HG02870 (cell line): ENCODE data around the gene LKAAEAR1.
"Not testable (repeated sequence)": the region's sequence is repeated elsewhere in the genome, so short reads cannot be mapped to it uniquely, and the experiment has no call there.

Experiments
- ATAC-seq: cut with Tn5 transposase; IDR thresholded peaks from one replicate; pipeline ENCODE4 v1.9.1; 2021; ENCODE audit warnings: mild to moderate bottlenecking, moderate library complexity; ENCODE audit not compliant: unreplicated experiment

Gene LKAAEAR1

GRCh38 chr20:64099880-64100565, 15.8 kb upstream of the LKAAEAR1 start:
- ATAC-seq = no peak

- ATAC-seq = no peak
Measured at GRCh38 chr20:64099086-64099786, 15.0 kb upstream of the LKAAEAR1 start.

- no peak for ATAC-seq
Measured at GRCh38 chr20:64098471-64099013, 14.3 kb upstream of the LKAAEAR1 start.

- ATAC-seq = no peak
Measured at GRCh38 chr20:64096535-64096934, 12.3 kb upstream of the LKAAEAR1 start.

- ATAC-seq = no peak
Measured at GRCh38 chr20:64095927-64096326, 11.7 kb upstream of the LKAAEAR1 start.

- ATAC-seq = no peak
Measured at GRCh38 chr20:64095455-64095854, 11.3 kb upstream of the LKAAEAR1 start.

- ATAC-seq = no peak
Measured at GRCh38 chr20:64093013-64093503, 8.9 kb upstream of the LKAAEAR1 start.

- ATAC-seq = no peak
Measured at GRCh38 chr20:64092258-64093012, 8.2 kb upstream of the LKAAEAR1 start.

GRCh38 chr20:64091770-64092169, 7.6 kb upstream of the LKAAEAR1 start:
- ATAC-seq = no peak

- no peak for ATAC-seq
Measured at GRCh38 chr20:64091340-64091739, 7.1 kb upstream of the LKAAEAR1 start.

GRCh38 chr20:64090165-64090564, 6.0 kb upstream of the LKAAEAR1 start:
- no peak for ATAC-seq

GRCh38 chr20:64088586-64088985, 4.4 kb upstream of the LKAAEAR1 start:
- not testable (repeated sequence) for ATAC-seq

- not testable (repeated sequence) for ATAC-seq
Measured at GRCh38 chr20:64087226-64087825, 3.1 kb upstream of the LKAAEAR1 start.

- no peak for ATAC-seq
Measured at GRCh38 chr20:64086801-64087200, 2.6 kb upstream of the LKAAEAR1 start.

GRCh38 chr20:64084685-64085152, 521 bp upstream of the LKAAEAR1 start:
- ATAC-seq = no peak

GRCh38 chr20:64083378-64083803, 807 bp downstream of the LKAAEAR1 start:
- ATAC-seq = no peak

GRCh38 chr20:64082820-64083377, 1.3 kb downstream of the LKAAEAR1 start:
- ATAC-seq = no peak

GRCh38 chr20:64082126-64082731, 2.0 kb downstream of the LKAAEAR1 start:
- no peak for ATAC-seq

GRCh38 chr20:64081624-64081964, 2.6 kb downstream of the LKAAEAR1 start:
- no peak for ATAC-seq
